ENCODE measurements around the gene CRLF3.

DNA sequence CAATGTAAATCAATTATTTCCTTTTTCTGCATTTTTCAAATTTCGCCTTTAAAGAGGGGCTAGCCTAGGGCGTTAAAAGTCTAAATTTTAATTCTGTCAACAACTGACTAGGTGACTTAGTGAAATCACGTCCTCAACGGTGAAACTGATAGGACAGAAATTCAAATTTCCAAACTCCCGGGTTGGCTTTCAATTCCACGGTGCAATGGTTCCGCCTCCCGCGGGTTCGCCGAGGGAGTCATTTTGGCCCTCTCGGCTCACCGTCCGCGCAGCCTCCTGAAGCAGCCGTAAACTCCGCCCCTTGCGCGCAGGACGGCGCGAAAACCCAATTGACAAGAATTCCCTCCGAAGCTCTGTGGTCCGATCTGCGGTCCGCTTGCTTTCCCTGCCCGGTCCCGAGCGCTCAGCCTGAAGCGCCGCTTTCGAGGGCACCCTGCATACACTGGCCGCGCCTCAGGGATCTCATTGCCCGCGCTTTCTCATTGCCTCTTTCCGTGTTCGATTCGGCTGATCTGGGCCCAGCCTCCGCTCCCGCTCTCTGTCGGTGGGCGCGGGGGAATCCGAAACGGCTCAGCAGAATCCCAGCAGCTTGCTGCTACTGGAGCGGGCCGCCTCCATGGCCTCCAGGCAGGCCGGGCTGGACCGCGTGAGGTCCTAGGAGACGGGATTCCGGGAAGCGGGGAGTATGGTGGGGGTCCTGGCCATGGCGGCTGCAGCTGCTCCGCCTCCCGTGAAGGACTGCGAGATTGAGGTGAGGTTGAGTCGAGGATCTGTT lies 7.4 kb upstream of the CRLF3 start, which contains the start of gene ATAD5:
- TF ChIP-seq GATA2 (IDR thresholded peaks at IDR 0.05; ENCODE audit: low read depth, low read length) (no peak), GATA3 (IDR thresholded peaks at IDR 0.05; ENCODE audit: low read depth, low read length) (no peak)
